HepG2 (cell line): ENCODE data around the gene KANK4. TPM values are rescaled to one million over a fixed set of nuclear protein-coding genes. Genes with fewer than 3 reads are reported as not detected.

ENCODE experiments used
- BCL6 ChIP-seq: IDR thresholded peaks from 2 replicates; pipeline ENCODE4 v1.6.1; 2016; ENCODE audit warnings: missing genetic modification reagents, missing compliant biosample characterization
- CEBPB ChIP-seq: IDR thresholded peaks from 2 replicates; pipeline ENCODE4 v1.6.1; 2011; ENCODE audit warnings: low read depth, low read length, improper control_type of control experiment, borderline replicate concordance
- HDAC1 ChIP-seq: sonication (generic); formaldehyde crosslinking; IDR thresholded peaks from 2 replicates; pipeline ENCODE4 v1.5.1; 2020; ENCODE audit warnings: mild to moderate bottlenecking, missing genetic modification reagents
- HNF4A ChIP-seq: sonication (generic); formaldehyde crosslinking; IDR thresholded peaks from 2 replicates; pipeline ENCODE4 v1.4.0; 2020; ENCODE audit warnings: missing genetic modification reagents
- ISL2 ChIP-seq: sonication (generic); formaldehyde crosslinking; IDR thresholded peaks from 2 replicates; pipeline ENCODE4 v1.5.0; 2020; ENCODE audit warnings: missing genetic modification reagents
- KLF9 ChIP-seq: IDR thresholded peaks from 2 replicates; pipeline ENCODE4 v1.6.1; 2016; ENCODE audit warnings: low read depth
- LCORL ChIP-seq, 2 experiments: fragments of 450-650 bp in 1 of 2; sonication (generic) in 1 of 2; formaldehyde crosslinking in 1 of 2; IDR thresholded peaks; 2 replicates each; pipeline versions ENCODE4 v1.5.0 to v1.6.1; 2017 to 2020; ENCODE audit warnings: antibody characterized with exemption in 1 of 2, missing genetic modification reagents in 1 of 2
- NFYB ChIP-seq: sonication (generic); formaldehyde crosslinking; IDR thresholded peaks from 2 replicates; pipeline ENCODE4 v1.4.0; 2020; ENCODE audit warnings: missing genetic modification reagents
- RARA ChIP-seq: IDR thresholded peaks from 2 replicates; pipeline ENCODE4 v1.6.1; 2016; ENCODE audit warnings: missing genetic modification reagents, missing compliant biosample characterization
- RFX5 ChIP-seq: IDR thresholded peaks from 2 replicates; pipeline ENCODE4 v1.6.1; 2011; ENCODE audit warnings: low read depth, low read length, improper control_type of control experiment
- SNAI1 ChIP-seq: sonication (generic); formaldehyde crosslinking; IDR thresholded peaks from 2 replicates; pipeline ENCODE4 v1.5.0; 2020; ENCODE audit warnings: mild to moderate bottlenecking, missing genetic modification reagents, borderline replicate concordance
- SOX13 ChIP-seq, 3 experiments: fragments of 450-650 bp in 1 of 3; sonication (generic) in 1 of 3; formaldehyde crosslinking in 1 of 3; IDR thresholded peaks in 2 of 3; conservative IDR thresholded peaks in 1 of 3; 2 replicates each; pipeline versions ENCODE4 v1.5.0 to v1.6.1; 2016 to 2020; ENCODE audit warnings: antibody characterized with exemption in 1 of 3, mild to moderate bottlenecking in 1 of 3, missing compliant biosample characterization in 1 of 3, missing genetic modification reagents in 1 of 3, moderate library complexity in 1 of 3
- TEAD3 ChIP-seq: optimal IDR thresholded peaks from 2 replicates; pipeline ENCODE3; 2016; ENCODE audit warnings: borderline replicate concordance
- ZBTB7B ChIP-seq: sonication (generic); formaldehyde crosslinking; IDR thresholded peaks from 2 replicates; pipeline ENCODE4 v1.4.0; 2020; ENCODE audit warnings: missing genetic modification reagents
- ZNF724P ChIP-seq: sonication (generic); formaldehyde crosslinking; IDR thresholded peaks from 2 replicates; pipeline ENCODE4 v1.8.0; 2022; ENCODE audit warnings: missing genetic modification reagents, borderline replicate concordance
- ZNF788 ChIP-seq: sonication (generic); formaldehyde crosslinking; IDR thresholded peaks from 2 replicates; pipeline ENCODE4 v1.5.0; 2020; ENCODE audit warnings: mild to moderate bottlenecking, missing genetic modification reagents, borderline replicate concordance
- polyA plus RNA-seq, 8 experiments: library from polyadenylated mRNA; depleted of rRNA in 3 of 8; stranded (reverse) in 7 of 8; unstranded in 1 of 8; fragments of >200 nt; fragmentation: Illumina TruSeq in 4 of 8; extraction: Trizol in 4 of 8; gene quantifications; 2 replicates each; pipeline versions ENCODE4 v1.2.1 to v1.2.3, GENCODE V29; 2011 to 2016; ENCODE audit warnings: low read depth in 4 of 8, missing spikeins in 1 of 8, mixed read lengths in 1 of 8; ENCODE audit not compliant: insufficient read depth in 1 of 8
- total RNA-seq, 5 experiments: library from RNA; depleted of rRNA; stranded (reverse); fragments of >200 nt; fragmentation: Illumina TruSeq; extraction: Trizol; gene quantifications; 2 replicates each; pipeline ENCODE4 v1.2.3, GENCODE V29; 2016; ENCODE audit warnings: low read depth in 1 of 5
- TF ChIP-seq, protein P1 (sequence below): sonication (generic); formaldehyde crosslinking; conservative IDR thresholded peaks from 2 replicates; pipeline ENCODE4 v1.4.0; 2020; ENCODE audit warnings: mild to moderate bottlenecking, missing genetic modification reagents, moderate library complexity
- TF ChIP-seq, protein P2 (sequence below): sonication (generic); formaldehyde crosslinking; IDR thresholded peaks from 2 replicates; pipeline ENCODE4 v1.4.0; 2020; ENCODE audit warnings: mild to moderate bottlenecking, low read depth, missing genetic modification reagents
- TF ChIP-seq, protein P3 (sequence below): sonication (generic); formaldehyde crosslinking; IDR thresholded peaks from 2 replicates; pipeline ENCODE4 v1.4.0; 2020; ENCODE audit warnings: missing genetic modification reagents
- TF ChIP-seq, protein P4 (sequence below): sonication (generic); formaldehyde crosslinking; conservative IDR thresholded peaks from 2 replicates; pipeline ENCODE4 v1.8.0; 2022; ENCODE audit warnings: missing genetic modification reagents

Gene KANK4
- total and polyA plus RNA-seq, 2 of the 13 experiments (the other 11 are each of a cell fraction or from before 2014, with no cell fraction given), result 16.1 to 25.7 TPM

DNA sequence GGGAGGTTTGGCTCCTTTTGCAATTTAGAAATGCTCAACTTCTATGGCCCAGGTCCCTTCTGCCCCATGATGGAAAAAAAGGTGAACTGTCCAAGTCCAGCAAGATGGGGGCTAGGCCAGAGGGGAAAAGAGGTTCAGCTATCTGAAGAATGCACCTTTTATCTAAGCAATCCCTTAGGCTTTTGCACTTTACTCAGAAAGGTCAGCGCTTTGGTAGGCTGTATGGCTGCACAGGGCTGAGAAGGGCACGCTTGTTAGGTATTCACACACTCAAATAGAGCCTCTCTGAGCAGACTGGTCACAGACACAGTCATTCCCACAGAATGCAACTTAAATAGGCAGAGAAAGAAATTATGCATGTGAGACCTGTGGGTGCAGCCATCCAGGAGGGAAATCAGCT lies 31.0 kb downstream of the KANK4 start (continued):
- TF ChIP-seq, protein P1, sequence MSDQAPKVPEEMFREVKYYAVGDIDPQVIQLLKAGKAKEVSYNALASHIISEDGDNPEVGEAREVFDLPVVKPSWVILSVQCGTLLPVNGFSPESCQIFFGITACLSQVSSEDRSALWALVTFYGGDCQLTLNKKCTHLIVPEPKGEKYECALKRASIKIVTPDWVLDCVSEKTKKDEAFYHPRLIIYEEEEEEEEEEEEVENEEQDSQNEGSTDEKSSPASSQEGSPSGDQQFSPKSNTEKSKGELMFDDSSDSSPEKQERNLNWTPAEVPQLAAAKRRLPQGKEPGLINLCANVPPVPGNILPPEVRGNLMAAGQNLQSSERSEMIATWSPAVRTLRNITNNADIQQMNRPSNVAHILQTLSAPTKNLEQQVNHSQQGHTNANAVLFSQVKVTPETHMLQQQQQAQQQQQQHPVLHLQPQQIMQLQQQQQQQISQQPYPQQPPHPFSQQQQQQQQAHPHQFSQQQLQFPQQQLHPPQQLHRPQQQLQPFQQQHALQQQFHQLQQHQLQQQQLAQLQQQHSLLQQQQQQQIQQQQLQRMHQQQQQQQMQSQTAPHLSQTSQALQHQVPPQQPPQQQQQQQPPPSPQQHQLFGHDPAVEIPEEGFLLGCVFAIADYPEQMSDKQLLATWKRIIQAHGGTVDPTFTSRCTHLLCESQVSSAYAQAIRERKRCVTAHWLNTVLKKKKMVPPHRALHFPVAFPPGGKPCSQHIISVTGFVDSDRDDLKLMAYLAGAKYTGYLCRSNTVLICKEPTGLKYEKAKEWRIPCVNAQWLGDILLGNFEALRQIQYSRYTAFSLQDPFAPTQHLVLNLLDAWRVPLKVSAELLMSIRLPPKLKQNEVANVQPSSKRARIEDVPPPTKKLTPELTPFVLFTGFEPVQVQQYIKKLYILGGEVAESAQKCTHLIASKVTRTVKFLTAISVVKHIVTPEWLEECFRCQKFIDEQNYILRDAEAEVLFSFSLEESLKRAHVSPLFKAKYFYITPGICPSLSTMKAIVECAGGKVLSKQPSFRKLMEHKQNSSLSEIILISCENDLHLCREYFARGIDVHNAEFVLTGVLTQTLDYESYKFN (CRISPR knock-in tag), result 0 out of 2 replicates have a peak, but pooled peaks have one; percentile 18
- TF ChIP-seq KLF9 (CRISPR knock-in tag) (no peak), ZNF788 (CRISPR knock-in tag) (no peak), RFX5 (no peak), LCORL (IDR thresholded peaks at IDR 0.05) (no peak), LCORL (CRISPR knock-in tag; IDR thresholded peaks at IDR 0.05) (0 out of 2 replicates have a peak, but pooled peaks have one; percentile 46), HNF4A (CRISPR knock-in tag) (peak; percentile 59; the same call in 1 of the 2 replicates), NFYB (no peak), CEBPB (no peak), TEAD3 (CRISPR knock-in tag) (peak; percentile 63), SOX13 (IDR thresholded peaks at IDR 0.05) (no peak), SOX13 (CRISPR knock-in tag; conservative IDR thresholded peaks at IDR 0.05 in 1 of 2, IDR thresholded peaks at IDR 0.05 in 1 of 2) (0 out of 4 replicates have a peak, but pooled peaks of 1 of the 2 experiments have one; percentile 19), BCL6 (0 out of 2 replicates have a peak, but pooled peaks have one; percentile 9), ZNF724P (CRISPR knock-in tag) (no peak), SNAI1 (CRISPR knock-in tag) (no peak), RARA (CRISPR knock-in tag) (peak; percentile 41; the same call in 1 of the 2 replicates), ZBTB7B (CRISPR knock-in tag) (no peak), HDAC1 (CRISPR knock-in tag) (no peak), ISL2 (CRISPR knock-in tag) (no peak)
- TF ChIP-seq, protein P2, sequence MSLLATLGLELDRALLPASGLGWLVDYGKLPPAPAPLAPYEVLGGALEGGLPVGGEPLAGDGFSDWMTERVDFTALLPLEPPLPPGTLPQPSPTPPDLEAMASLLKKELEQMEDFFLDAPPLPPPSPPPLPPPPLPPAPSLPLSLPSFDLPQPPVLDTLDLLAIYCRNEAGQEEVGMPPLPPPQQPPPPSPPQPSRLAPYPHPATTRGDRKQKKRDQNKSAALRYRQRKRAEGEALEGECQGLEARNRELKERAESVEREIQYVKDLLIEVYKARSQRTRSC (CRISPR knock-in tag), result no peak
- TF ChIP-seq, protein P3, sequence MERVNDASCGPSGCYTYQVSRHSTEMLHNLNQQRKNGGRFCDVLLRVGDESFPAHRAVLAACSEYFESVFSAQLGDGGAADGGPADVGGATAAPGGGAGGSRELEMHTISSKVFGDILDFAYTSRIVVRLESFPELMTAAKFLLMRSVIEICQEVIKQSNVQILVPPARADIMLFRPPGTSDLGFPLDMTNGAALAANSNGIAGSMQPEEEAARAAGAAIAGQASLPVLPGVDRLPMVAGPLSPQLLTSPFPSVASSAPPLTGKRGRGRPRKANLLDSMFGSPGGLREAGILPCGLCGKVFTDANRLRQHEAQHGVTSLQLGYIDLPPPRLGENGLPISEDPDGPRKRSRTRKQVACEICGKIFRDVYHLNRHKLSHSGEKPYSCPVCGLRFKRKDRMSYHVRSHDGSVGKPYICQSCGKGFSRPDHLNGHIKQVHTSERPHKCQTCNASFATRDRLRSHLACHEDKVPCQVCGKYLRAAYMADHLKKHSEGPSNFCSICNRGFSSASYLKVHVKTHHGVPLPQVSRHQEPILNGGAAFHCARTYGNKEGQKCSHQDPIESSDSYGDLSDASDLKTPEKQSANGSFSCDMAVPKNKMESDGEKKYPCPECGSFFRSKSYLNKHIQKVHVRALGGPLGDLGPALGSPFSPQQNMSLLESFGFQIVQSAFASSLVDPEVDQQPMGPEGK (CRISPR knock-in tag), result peak; percentile 40; the same call in 1 of the 2 replicates
- TF ChIP-seq, protein P4, sequence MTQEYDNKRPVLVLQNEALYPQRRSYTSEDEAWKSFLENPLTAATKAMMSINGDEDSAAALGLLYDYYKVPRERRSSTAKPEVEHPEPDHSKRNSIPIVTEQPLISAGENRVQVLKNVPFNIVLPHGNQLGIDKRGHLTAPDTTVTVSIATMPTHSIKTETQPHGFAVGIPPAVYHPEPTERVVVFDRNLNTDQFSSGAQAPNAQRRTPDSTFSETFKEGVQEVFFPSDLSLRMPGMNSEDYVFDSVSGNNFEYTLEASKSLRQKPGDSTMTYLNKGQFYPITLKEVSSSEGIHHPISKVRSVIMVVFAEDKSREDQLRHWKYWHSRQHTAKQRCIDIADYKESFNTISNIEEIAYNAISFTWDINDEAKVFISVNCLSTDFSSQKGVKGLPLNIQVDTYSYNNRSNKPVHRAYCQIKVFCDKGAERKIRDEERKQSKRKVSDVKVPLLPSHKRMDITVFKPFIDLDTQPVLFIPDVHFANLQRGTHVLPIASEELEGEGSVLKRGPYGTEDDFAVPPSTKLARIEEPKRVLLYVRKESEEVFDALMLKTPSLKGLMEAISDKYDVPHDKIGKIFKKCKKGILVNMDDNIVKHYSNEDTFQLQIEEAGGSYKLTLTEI, result no peak
